ENCODE measurements around the gene RIMS4.

GRCh38 chr20:44743080-44743701 lies 67.2 kb downstream of the RIMS4 start:
- TF ChIP-seq EZH2 (IDR thresholded peaks at IDR 0.05; ENCODE audit: borderline replicate concordance, low read depth, low read length, severe bottlenecking) (no peak), CTCF (IDR thresholded peaks at IDR 0.05; ENCODE audit: borderline replicate concordance, extremely low read depth, low read length, poor library complexity, severe bottlenecking) (peak; percentile 3)

Measured in DND-41 (cell line).